KMS-11 (cell line): Measurements from ENCODE around the gene NLRX1.
"Not testable (repeated sequence)": the region's sequence is repeated elsewhere in the genome, so short reads cannot be mapped to it uniquely, and the experiment has no call there.

Source experiments
- H2AFZ ChIP-seq: fragments of 200-600 bp; sonication (generic); 2 replicates; pipeline ENCODE4 v1.6.1; 2016; ENCODE audit warnings: antibody characterized with exemption, mixed run types, low read depth
- H3K27ac ChIP-seq: fragments of 200-600 bp; sonication (generic); 2 replicates; pipeline ENCODE4 v1.6.1; 2016; ENCODE audit warnings: mild to moderate bottlenecking, mixed run types
- H3K27me3 ChIP-seq: fragments of 200-600 bp; sonication (generic); 2 replicates; pipeline ENCODE4 v1.6.1; 2017; ENCODE audit warnings: mild to moderate bottlenecking, low read depth, mixed run types, moderate library complexity; ENCODE audit not compliant: insufficient read depth
- H3K36me3 ChIP-seq: fragments of 200-600 bp; sonication (generic); 2 replicates; pipeline ENCODE4 v1.6.1; 2017; ENCODE audit warnings: mild to moderate bottlenecking, mixed run types; ENCODE audit not compliant: insufficient read depth
- H3K4me1 ChIP-seq: fragments of 200-600 bp; sonication (generic); 2 replicates; pipeline ENCODE4 v1.6.1; 2016; ENCODE audit warnings: mild to moderate bottlenecking, low read depth, mixed run types; ENCODE audit not compliant: poor library complexity, severe bottlenecking
- H3K4me2 ChIP-seq: fragments of 200-600 bp; sonication (generic); 2 replicates; pipeline ENCODE4 v1.7.0; 2016; ENCODE audit warnings: mild to moderate bottlenecking, mixed run types
- H3K4me3 ChIP-seq: fragments of 200-600 bp; sonication (generic); IDR thresholded peaks from 2 replicates; pipeline ENCODE4 v1.6.1; 2017; ENCODE audit warnings: low read depth, low read length, mixed read lengths; ENCODE audit not compliant: insufficient read depth
- H3K79me2 ChIP-seq: fragments of 200-600 bp; sonication (generic); 2 replicates; pipeline ENCODE4 v1.6.1; 2016; ENCODE audit warnings: low read depth, mixed run types; ENCODE audit not compliant: insufficient read depth
- H3K9ac ChIP-seq: fragments of 200-600 bp; sonication (generic); 2 replicates; pipeline ENCODE4 v1.6.1; 2016; ENCODE audit warnings: mild to moderate bottlenecking, mixed run types
- H4K20me1 ChIP-seq: fragments of 200-600 bp; sonication (generic); 2 replicates; pipeline ENCODE4 v1.6.1; 2016; ENCODE audit warnings: mild to moderate bottlenecking, mixed run types; ENCODE audit not compliant: insufficient read depth
- TF ChIP-seq, protein P1 (sequence below): fragments of 200-600 bp; sonication (generic); conservative IDR thresholded peaks from 2 replicates; pipeline ENCODE4 v1.6.1; 2017; ENCODE audit warnings: low read depth, mild to moderate bottlenecking, antibody characterized with exemption, low read length, moderate library complexity, mixed read lengths

NLRX1 gene

DNA sequence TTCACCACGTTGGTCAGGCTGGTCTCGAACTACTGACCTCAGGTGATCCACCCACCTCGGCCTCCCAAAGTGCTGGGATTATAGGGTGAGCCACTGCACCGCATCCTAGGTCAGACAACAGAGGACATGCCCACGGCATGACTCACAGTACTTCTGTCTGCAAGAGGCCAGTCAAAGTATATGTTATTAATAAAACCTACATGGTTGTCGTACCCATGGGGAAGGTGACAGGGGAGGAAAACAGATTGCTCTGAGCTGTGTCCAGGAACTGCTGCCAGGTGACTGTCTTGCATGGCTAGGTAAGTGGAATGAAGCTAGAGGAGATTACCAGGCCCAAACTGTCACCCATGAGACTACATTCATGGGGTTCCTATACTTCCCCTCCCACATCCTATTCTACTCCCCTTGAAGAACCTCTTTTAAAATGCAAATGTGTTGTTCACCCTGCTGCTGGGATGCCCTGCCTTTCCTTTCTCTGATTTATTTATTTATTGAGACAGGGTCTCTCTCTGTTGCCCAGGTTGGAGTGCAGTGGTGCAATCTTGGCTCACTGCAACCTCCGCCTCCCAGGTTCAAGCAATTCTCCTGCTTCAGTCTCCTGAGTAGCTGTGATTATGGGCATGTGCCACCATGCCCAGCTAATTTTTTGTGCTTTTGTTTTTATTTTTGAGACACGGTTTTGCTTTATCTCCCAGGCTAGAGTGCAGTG, 2.0 kb upstream of the NLRX1 start:
- H2AFZ ChIP-seq = no peak overlapping the region

DNA sequence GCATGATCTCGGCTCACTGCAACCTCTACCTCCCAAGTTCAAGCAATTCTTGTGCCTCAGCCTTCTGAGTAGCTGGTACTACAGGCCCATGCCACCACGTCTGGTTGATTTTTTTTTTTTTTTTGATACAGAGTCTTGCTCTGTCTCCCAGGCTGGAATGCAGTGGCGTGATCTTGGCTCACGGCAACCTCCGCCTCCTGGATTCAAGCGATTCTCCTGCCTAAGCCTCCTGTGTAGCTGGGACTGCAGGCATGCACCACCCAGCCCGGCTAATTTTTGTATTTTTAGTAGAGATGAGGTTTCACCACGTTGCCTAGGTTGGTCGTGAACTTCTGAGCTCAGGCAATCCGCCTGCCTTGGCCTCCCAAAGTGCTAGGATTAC, 1.5 kb upstream of the NLRX1 start:
- H3K9ac ChIP-seq, H3K4me3 ChIP-seq, H2AFZ ChIP-seq, H3K27me3 ChIP-seq, H3K79me2 ChIP-seq, H3K4me1 ChIP-seq, H4K20me1 ChIP-seq, H3K4me2 ChIP-seq, H3K27ac ChIP-seq, H3K36me3 ChIP-seq: not testable (repeated sequence)

More for the DNA sequence above, 2.0 kb upstream of the NLRX1 start:
- TF ChIP-seq, protein P1, sequence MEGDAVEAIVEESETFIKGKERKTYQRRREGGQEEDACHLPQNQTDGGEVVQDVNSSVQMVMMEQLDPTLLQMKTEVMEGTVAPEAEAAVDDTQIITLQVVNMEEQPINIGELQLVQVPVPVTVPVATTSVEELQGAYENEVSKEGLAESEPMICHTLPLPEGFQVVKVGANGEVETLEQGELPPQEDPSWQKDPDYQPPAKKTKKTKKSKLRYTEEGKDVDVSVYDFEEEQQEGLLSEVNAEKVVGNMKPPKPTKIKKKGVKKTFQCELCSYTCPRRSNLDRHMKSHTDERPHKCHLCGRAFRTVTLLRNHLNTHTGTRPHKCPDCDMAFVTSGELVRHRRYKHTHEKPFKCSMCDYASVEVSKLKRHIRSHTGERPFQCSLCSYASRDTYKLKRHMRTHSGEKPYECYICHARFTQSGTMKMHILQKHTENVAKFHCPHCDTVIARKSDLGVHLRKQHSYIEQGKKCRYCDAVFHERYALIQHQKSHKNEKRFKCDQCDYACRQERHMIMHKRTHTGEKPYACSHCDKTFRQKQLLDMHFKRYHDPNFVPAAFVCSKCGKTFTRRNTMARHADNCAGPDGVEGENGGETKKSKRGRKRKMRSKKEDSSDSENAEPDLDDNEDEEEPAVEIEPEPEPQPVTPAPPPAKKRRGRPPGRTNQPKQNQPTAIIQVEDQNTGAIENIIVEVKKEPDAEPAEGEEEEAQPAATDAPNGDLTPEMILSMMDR = no peak
- Histone ChIP-seq H3K4me3 (no peak overlapping the region), H3K27ac (no peak overlapping the region), H3K4me1 (no peaks in the 10 kb centered on the region), H3K36me3 (no peaks in the 10 kb centered on the region), H3K9ac (no peak overlapping the region), H3K79me2 (no peaks in the 10 kb centered on the region), H3K27me3 (no peaks in the 10 kb centered on the region), H3K4me2 (no peak overlapping the region), H4K20me1 (no peaks in the 10 kb centered on the region)

DNA sequence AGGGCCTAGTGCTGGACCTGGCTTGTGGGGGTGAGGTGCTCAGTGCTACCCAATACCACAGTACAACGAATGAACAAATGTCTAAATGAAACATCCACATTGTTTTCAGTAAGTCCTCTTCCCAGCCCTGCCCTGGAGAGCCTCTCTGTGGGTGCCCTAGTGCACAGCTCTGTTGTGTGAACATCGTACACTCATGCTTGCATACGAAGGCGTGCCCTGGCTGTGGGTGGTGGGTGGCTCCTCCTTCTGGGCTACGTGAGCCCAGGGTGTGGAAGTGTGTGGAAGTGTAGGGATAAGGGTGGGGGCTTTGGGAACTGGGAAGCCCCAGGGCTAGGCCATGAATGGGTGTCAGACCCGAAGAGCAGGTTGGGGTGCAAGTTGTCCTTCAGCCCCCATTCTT, 592 bp upstream of the NLRX1 start:
- TF ChIP-seq, protein P1 = no peak
- Histone ChIP-seq H3K36me3 (no peaks in the 10 kb centered on the region), H3K9ac (no peak overlapping the region), H3K4me1 (no peaks in the 10 kb centered on the region), H4K20me1 (no peaks in the 10 kb centered on the region), H2AFZ (no peak overlapping the region), H3K27me3 (no peaks in the 10 kb centered on the region), H3K27ac (no peak overlapping the region), H3K4me2 (no peak overlapping the region), H3K4me3 (no peak overlapping the region), H3K79me2 (no peaks in the 10 kb centered on the region)

DNA sequence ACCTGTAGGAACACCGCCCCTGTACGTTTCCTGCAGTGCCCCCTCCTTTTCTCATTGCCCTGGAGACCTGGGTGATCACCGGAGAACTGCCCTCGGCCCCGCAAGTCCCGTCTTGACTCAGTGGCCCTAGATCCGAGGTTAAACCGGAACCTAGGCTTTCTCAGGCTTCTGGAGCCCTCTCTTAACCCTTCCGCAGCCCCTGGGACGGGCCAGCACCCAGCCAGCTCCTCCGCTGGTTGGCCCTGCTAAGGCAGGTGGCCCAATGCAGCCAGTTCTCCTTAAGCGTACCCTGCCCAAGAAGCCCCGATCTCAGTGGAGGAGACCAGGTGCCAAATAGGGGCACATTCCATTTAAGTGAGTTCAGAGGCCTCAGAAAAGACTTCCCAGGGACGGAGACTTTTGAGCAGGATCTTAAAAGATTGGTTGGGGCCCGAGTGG, 776 bp downstream of the NLRX1 start:
- H3K4me1 ChIP-seq = no peaks in the 10 kb centered on the region

DNA sequence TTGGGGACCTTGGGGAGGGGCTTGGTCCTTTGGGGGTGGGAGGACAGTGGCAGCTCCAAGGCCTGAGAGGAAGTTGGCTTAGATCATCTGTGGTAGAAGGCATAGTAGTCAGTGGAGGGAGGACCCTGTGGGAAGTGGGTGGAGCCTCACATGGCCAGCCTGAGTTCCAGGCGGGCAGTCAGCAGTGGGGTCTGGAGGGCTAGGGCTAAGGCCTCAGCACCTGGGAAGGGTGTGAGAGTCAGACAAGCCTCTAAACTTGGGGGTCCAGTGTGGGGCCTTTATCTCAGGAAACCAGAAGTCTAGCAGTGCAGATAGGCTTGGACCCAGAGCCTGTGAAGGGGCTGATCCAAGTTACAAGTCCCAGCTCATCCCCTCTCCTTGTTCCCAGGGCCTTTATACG, 4.0 kb downstream of the NLRX1 start:
- TF ChIP-seq, protein P1 = no peak
- no peaks in the 10 kb centered on the region for H4K20me1 ChIP-seq
- H3K4me1 ChIP-seq = no peaks in the 10 kb centered on the region
- no peak overlapping the region for H2AFZ ChIP-seq
- H3K9ac ChIP-seq = no peak overlapping the region
- H3K27me3 ChIP-seq = no peaks in the 10 kb centered on the region
- no peak overlapping the region for H3K4me3 ChIP-seq
- no peak overlapping the region for H3K27ac ChIP-seq
- H3K36me3 ChIP-seq = no peaks in the 10 kb centered on the region
- H3K79me2 ChIP-seq = no peaks in the 10 kb centered on the region
- H3K4me2 ChIP-seq = no peak overlapping the region

More for the DNA sequence above, 776 bp downstream of the NLRX1 start:
- Histone ChIP-seq H3K9ac (peak overlapping the region; percentile 86; the same call in 1 of the 2 replicates), H3K27ac (no peak overlapping the region), H4K20me1 (no peaks in the 10 kb centered on the region), H2AFZ (peak overlapping the region; percentile 75), H3K36me3 (no peaks in the 10 kb centered on the region), H3K4me3 (no peak overlapping the region), H3K79me2 (no peaks in the 10 kb centered on the region), H3K4me2 (peak overlapping the region; percentile 60), H3K27me3 (no peaks in the 10 kb centered on the region)
- TF ChIP-seq, protein P1 = no peak
